ENCODE results near the gene APLP2.

Gene APLP2

DNA sequence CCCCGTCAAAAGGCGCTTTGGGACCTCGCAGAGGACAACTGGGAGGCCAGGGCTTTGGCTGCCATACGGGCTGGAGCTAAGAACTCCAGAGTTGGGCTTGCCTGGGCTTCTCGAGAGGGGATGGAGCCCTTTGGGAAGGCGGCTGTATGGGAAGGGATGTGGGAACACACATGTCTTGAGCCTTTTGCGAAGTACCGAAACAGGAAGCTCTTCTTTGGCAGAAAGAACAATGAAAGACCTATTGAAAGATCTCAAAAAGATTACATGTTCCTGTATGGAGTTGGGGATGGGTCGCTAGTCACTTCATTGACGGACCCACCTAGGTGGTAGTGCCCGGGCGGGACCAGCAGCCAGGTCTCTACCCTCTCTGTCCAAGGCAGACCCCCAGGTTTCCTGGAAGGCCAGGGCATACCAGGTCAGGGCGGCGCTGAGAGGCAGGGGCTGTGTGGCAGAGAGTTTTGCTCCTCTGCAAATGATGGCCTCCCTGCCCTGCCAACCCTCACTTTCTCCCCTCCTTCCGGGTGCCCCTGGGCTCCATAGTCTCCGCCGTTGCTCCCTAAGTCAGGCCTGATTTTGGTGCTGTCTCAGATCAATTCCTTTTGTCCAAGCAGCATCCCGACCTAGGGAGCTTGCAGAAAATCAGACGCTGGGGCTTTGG lies 90.9 kb downstream of the APLP2 start:
- no peak for DNase-seq
- H3K79me1 ChIP-seq (replicated peaks; ENCODE audit: low read length, poor library complexity, severe bottlenecking), result no peaks in the 10 kb centered on the region
- no peak overlapping the region for H3K23ac ChIP-seq (ENCODE audit: low read length in 2 of 2)
- no peak overlapping the region for H2AFZ ChIP-seq (ENCODE audit: low read depth, low read length)
- H2BK15ac ChIP-seq (ENCODE audit: low read depth, poor library complexity, severe bottlenecking), result no peak overlapping the region
- H4K8ac ChIP-seq (ENCODE audit: low read length), result no peak overlapping the region
- 42% methylated on average over 19 of the region's 19 CpGs for WGBS
- H3K9ac ChIP-seq (ENCODE audit: low read length), result no peak overlapping the region
- H2AK5ac ChIP-seq (ENCODE audit: low read length, severe bottlenecking), result no peak overlapping the region
- no peak overlapping the region for H4K91ac ChIP-seq (ENCODE audit: low read length)
- no peaks in the 10 kb centered on the region for H3K36me3 ChIP-seq (ENCODE audit: control insufficient read depth in 1 of 2, insufficient read depth in 2 of 2, low read depth in 1 of 2, low read length in 2 of 2)
- no peak overlapping the region for H3K27ac ChIP-seq (ENCODE audit: low read length, poor library complexity, severe bottlenecking)
- H3K9me3 ChIP-seq (ENCODE audit: control insufficient read depth, low read length), result no peaks in the 10 kb centered on the region
- H3K27me3 ChIP-seq (ENCODE audit: control insufficient read depth in 1 of 2, insufficient read depth in 1 of 2, low read length in 2 of 2), result peaks cover 45 to 50% of the 10 kb centered on the region in 2 experiments
- no peak overlapping the region for H3K4ac ChIP-seq (ENCODE audit: low read depth in 1 of 2, low read length in 2 of 2)
- no peak overlapping the region for H3K4me2 ChIP-seq (ENCODE audit: low read length, poor library complexity, severe bottlenecking)
- H3K18ac ChIP-seq (ENCODE audit: low read depth in 1 of 2, low read length in 2 of 2), result no peak overlapping the region
- no peak overlapping the region for H2BK12ac ChIP-seq (ENCODE audit: low read length in 2 of 2)
- H3K14ac ChIP-seq (ENCODE audit: low read length in 2 of 2), result no peak overlapping the region
- peaks cover 24% of the 10 kb centered on the region for H3K4me1 ChIP-seq (ENCODE audit: control insufficient read depth, insufficient read depth, low read depth, low read length)
- H2BK120ac ChIP-seq (ENCODE audit: low read depth, low read length), result no peak overlapping the region
- no peak overlapping the region for H3K4me3 ChIP-seq (ENCODE audit: insufficient read depth in 1 of 2, low read depth in 1 of 2, low read length in 2 of 2)
- no peak overlapping the region for H2BK5ac ChIP-seq (ENCODE audit: low read depth, low read length, poor library complexity, severe bottlenecking)

DNA sequence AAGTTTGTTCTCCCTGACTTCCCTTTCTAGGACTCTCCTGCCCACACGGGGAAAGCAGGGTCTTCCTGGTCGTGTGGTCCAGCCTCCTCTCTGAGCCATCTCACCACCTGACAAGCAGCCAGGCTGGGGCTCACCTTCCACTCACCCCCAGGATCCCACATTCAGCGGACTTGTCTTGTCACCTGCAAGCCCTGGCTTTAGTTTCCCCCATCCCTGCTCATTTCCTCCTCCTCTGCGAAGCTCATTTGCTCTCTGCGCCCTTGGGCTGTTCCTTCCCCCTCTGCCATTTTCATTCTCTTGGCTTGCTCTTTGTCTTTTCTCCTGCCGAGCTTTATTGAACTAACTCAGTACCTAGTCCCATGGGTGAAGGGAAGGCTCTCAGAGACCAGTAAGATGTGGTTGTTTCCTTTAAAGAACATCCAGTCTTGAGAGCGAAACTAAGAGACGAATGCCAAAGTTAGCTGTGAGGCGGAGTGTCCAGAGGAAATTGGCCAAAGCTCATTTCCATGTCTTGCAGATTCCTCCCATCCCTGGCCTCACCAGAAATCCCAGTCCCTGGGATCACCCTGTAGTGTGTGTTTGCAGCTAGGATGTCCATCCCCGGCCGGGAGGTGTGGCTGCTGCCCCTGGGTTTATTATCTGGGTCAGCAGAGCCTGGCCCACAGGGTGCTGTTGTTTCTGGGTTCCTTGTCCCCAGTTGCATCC lies 91.9 kb downstream of the APLP2 start:
- H2AK5ac ChIP-seq (ENCODE audit: low read length, severe bottlenecking), result no peak overlapping the region
- H2BK120ac ChIP-seq (ENCODE audit: low read depth, low read length), result no peak overlapping the region
- no peaks in the 10 kb centered on the region for H3K36me3 ChIP-seq (ENCODE audit: control insufficient read depth in 1 of 2, insufficient read depth in 2 of 2, low read depth in 1 of 2, low read length in 2 of 2)
- no peak overlapping the region for H3K4me3 ChIP-seq (ENCODE audit: insufficient read depth in 1 of 2, low read depth in 1 of 2, low read length in 2 of 2)
- H2AFZ ChIP-seq (ENCODE audit: low read depth, low read length), result no peak overlapping the region
- H4K8ac ChIP-seq (ENCODE audit: low read length), result no peak overlapping the region
- no peak overlapping the region for H4K91ac ChIP-seq (ENCODE audit: low read length)
- H2BK12ac ChIP-seq (ENCODE audit: low read length in 2 of 2), result no peak overlapping the region
- WGBS, result 82% methylated on average over 11 of the region's 11 CpGs
- no peak overlapping the region for H3K9ac ChIP-seq (ENCODE audit: low read length)
- no peak overlapping the region for H3K14ac ChIP-seq (ENCODE audit: low read length in 2 of 2)
- no peak overlapping the region for H3K23ac ChIP-seq (ENCODE audit: low read length in 2 of 2)
- H3K27ac ChIP-seq (ENCODE audit: low read length, poor library complexity, severe bottlenecking), result no peak overlapping the region
- no peak overlapping the region for H3K4ac ChIP-seq (ENCODE audit: low read depth in 1 of 2, low read length in 2 of 2)
- peaks cover 45 to 50% of the 10 kb centered on the region in 2 experiments for H3K27me3 ChIP-seq (ENCODE audit: control insufficient read depth in 1 of 2, insufficient read depth in 1 of 2, low read length in 2 of 2)
- no peak for DNase-seq
- no peaks in the 10 kb centered on the region for H3K79me1 ChIP-seq (replicated peaks; ENCODE audit: low read length, poor library complexity, severe bottlenecking)
- H3K4me2 ChIP-seq (ENCODE audit: low read length, poor library complexity, severe bottlenecking), result no peak overlapping the region
- H2BK5ac ChIP-seq (ENCODE audit: low read depth, low read length, poor library complexity, severe bottlenecking), result no peak overlapping the region
- no peak overlapping the region for H3K18ac ChIP-seq (ENCODE audit: low read depth in 1 of 2, low read length in 2 of 2)
- peaks cover 24% of the 10 kb centered on the region for H3K4me1 ChIP-seq (ENCODE audit: control insufficient read depth, insufficient read depth, low read depth, low read length)
- no peaks in the 10 kb centered on the region for H3K9me3 ChIP-seq (ENCODE audit: control insufficient read depth, low read length)
- H2BK15ac ChIP-seq (ENCODE audit: low read depth, poor library complexity, severe bottlenecking), result no peak overlapping the region

DNA sequence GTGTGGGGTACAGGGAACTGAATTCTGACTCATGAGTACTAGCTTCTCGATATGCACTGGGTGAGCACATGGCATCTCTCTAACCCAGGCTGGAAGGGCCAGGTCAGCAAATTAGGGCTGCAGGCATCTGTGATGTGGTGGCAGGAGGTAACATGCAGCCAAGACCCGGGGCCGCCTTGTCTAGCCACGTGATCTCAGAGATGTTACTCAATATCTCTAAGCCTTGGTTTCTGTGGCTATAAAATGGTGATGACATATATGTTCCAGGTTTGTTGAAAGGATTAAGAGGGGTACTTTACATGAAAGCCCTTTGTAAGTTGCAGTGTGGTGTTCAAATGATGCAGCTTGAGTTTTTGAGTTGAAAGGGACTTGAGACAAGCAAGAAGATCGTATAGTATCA lies 93.0 kb downstream of the APLP2 start:
- H3K9me3 ChIP-seq (ENCODE audit: control insufficient read depth, low read length), result no peaks in the 10 kb centered on the region
- H2BK15ac ChIP-seq (ENCODE audit: low read depth, poor library complexity, severe bottlenecking), result no peak overlapping the region
- H3K4me1 ChIP-seq (ENCODE audit: control insufficient read depth, insufficient read depth, low read depth, low read length), result peaks cover 24% of the 10 kb centered on the region
- H3K18ac ChIP-seq (ENCODE audit: low read depth in 1 of 2, low read length in 2 of 2), result no peak overlapping the region
- no peak overlapping the region for H2BK12ac ChIP-seq (ENCODE audit: low read length in 2 of 2)
- H3K4ac ChIP-seq (ENCODE audit: low read depth in 1 of 2, low read length in 2 of 2), result no peak overlapping the region
- H4K8ac ChIP-seq (ENCODE audit: low read length), result no peak overlapping the region
- H3K9ac ChIP-seq (ENCODE audit: low read length), result no peak overlapping the region
- no peak overlapping the region for H4K91ac ChIP-seq (ENCODE audit: low read length)
- no peaks in the 10 kb centered on the region for H3K79me1 ChIP-seq (replicated peaks; ENCODE audit: low read length, poor library complexity, severe bottlenecking)
- H3K27me3 ChIP-seq (ENCODE audit: control insufficient read depth in 1 of 2, insufficient read depth in 1 of 2, low read length in 2 of 2), result peaks cover 45 to 50% of the 10 kb centered on the region in 2 experiments
- no peak overlapping the region for H3K27ac ChIP-seq (ENCODE audit: low read length, poor library complexity, severe bottlenecking)
- H2BK120ac ChIP-seq (ENCODE audit: low read depth, low read length), result no peak overlapping the region
- peak; percentile 45 for DNase-seq
- no peak overlapping the region for H2AK5ac ChIP-seq (ENCODE audit: low read length, severe bottlenecking)
- no peak overlapping the region for H3K14ac ChIP-seq (ENCODE audit: low read length in 2 of 2)
- H3K4me2 ChIP-seq (ENCODE audit: low read length, poor library complexity, severe bottlenecking), result no peak overlapping the region
- H2BK5ac ChIP-seq (ENCODE audit: low read depth, low read length, poor library complexity, severe bottlenecking), result no peak overlapping the region
- H2AFZ ChIP-seq (ENCODE audit: low read depth, low read length), result no peak overlapping the region
- no peak overlapping the region for H3K4me3 ChIP-seq (ENCODE audit: insufficient read depth in 1 of 2, low read depth in 1 of 2, low read length in 2 of 2)
- H3K23ac ChIP-seq (ENCODE audit: low read length in 2 of 2), result no peak overlapping the region
- 89% methylated on average over 5 of the region's 5 CpGs for WGBS
- no peaks in the 10 kb centered on the region for H3K36me3 ChIP-seq (ENCODE audit: control insufficient read depth in 1 of 2, insufficient read depth in 2 of 2, low read depth in 1 of 2, low read length in 2 of 2)

DNA sequence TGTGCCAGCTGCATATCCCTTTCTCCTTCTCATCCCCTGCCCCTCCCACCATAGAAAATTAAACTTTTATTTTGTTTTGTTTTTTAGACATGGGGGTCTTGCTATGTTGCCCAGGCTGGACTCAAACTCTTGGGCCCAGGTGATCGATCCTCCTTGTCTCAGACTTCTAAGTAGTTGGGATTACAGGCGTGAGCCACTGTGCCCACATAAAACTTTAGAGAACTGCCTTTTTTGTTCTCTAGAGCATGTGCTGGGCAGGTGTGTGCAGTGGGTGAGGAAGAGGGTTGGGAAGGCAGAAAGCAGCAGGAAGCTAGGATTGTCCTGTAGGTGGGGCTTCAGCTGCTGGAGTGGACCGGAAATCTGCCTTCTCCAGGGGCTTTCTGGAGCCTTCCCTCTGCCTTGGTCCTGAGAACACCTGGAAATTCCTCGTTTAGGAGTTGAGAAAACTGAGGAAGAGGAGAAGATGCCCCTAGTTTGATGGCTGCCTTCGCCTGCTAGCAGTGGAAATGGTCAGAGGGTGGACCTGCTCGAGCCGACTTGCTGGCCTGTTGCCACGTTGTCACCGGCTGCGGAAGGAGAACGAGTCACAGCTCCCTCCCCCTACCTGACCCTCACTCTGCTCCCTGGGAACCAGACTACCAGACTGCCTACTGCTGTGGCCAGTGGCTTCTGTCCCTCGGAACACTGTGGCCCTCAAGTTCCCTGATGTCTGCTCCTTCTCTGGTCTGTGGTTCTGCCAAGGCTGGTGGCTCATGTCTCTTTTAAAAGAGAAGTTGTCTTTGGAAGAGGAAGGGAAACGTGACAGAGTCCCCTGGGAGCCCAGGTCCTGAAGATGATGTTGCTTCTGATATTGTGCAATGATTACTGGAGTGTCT lies 93.9 kb downstream of the APLP2 start:
- no peak overlapping the region for H3K9ac ChIP-seq (ENCODE audit: low read length)
- no peak overlapping the region for H4K8ac ChIP-seq (ENCODE audit: low read length)
- no peak overlapping the region for H3K23ac ChIP-seq (ENCODE audit: low read length in 2 of 2)
- H3K36me3 ChIP-seq (ENCODE audit: control insufficient read depth in 1 of 2, insufficient read depth in 2 of 2, low read depth in 1 of 2, low read length in 2 of 2), result no peaks in the 10 kb centered on the region
- peaks cover 26% of the 10 kb centered on the region for H3K4me1 ChIP-seq (ENCODE audit: control insufficient read depth, insufficient read depth, low read depth, low read length)
- no peaks in the 10 kb centered on the region for H3K9me3 ChIP-seq (ENCODE audit: control insufficient read depth, low read length)
- no peak overlapping the region for H2BK12ac ChIP-seq (ENCODE audit: low read length in 2 of 2)
- H3K14ac ChIP-seq (ENCODE audit: low read length in 2 of 2), result no peak overlapping the region
- no peak overlapping the region for H3K4me2 ChIP-seq (ENCODE audit: low read length, poor library complexity, severe bottlenecking)
- peaks cover 40 to 43% of the 10 kb centered on the region in 2 experiments for H3K27me3 ChIP-seq (ENCODE audit: control insufficient read depth in 1 of 2, insufficient read depth in 1 of 2, low read length in 2 of 2)
- DNase-seq, result no peak
- H3K18ac ChIP-seq (ENCODE audit: low read depth in 1 of 2, low read length in 2 of 2), result no peak overlapping the region
- no peak overlapping the region for H2BK5ac ChIP-seq (ENCODE audit: low read depth, low read length, poor library complexity, severe bottlenecking)
- no peak overlapping the region for H2AK5ac ChIP-seq (ENCODE audit: low read length, severe bottlenecking)
- H3K79me1 ChIP-seq (replicated peaks; ENCODE audit: low read length, poor library complexity, severe bottlenecking), result no peaks in the 10 kb centered on the region
- no peak overlapping the region for H3K4me3 ChIP-seq (ENCODE audit: insufficient read depth in 1 of 2, low read depth in 1 of 2, low read length in 2 of 2)
- H3K4ac ChIP-seq (ENCODE audit: low read depth in 1 of 2, low read length in 2 of 2), result no peak overlapping the region
- WGBS, result 63% methylated on average over 11 of the region's 13 CpGs
- H3K27ac ChIP-seq (ENCODE audit: low read length, poor library complexity, severe bottlenecking), result no peak overlapping the region
- no peak overlapping the region for H2BK120ac ChIP-seq (ENCODE audit: low read depth, low read length)
- no peak overlapping the region for H2BK15ac ChIP-seq (ENCODE audit: low read depth, poor library complexity, severe bottlenecking)
- H2AFZ ChIP-seq (ENCODE audit: low read depth, low read length), result no peak overlapping the region
- no peak overlapping the region for H4K91ac ChIP-seq (ENCODE audit: low read length)
